NCI-H1694 (cell line): ENCODE results near the gene ANKRD61.
"Not testable (repeated sequence)": the region's sequence is repeated elsewhere in the genome, so short reads cannot be mapped to it uniquely, and the experiment has no call there.

Experiments
- DNase-seq: peaks from one replicate; lab custom pipeline; 2025; lab: John Stamatoyannopoulos, UW

Gene ANKRD61

GRCh38 chr7:6031567-6031966 lies 391 bp downstream of the ANKRD61 start:
- DNase-seq: no peak

- DNase-seq: no peak
Observed at GRCh38 chr7:6032167-6032566, 991 bp downstream of the ANKRD61 start.

- no peak for DNase-seq
Observed at GRCh38 chr7:6032641-6033040, 1.5 kb downstream of the ANKRD61 start.

- no peak for DNase-seq
Observed at GRCh38 chr7:6035165-6035564, 4.0 kb downstream of the ANKRD61 start.

- DNase-seq: no peak
Observed at GRCh38 chr7:6035686-6036085, 4.5 kb downstream of the ANKRD61 start.

GRCh38 chr7:6049780-6050179 lies 18.6 kb downstream of the ANKRD61 start:
- no peak for DNase-seq

GRCh38 chr7:6051185-6051584 lies 20.0 kb downstream of the ANKRD61 start:
- not testable (repeated sequence) for DNase-seq

GRCh38 chr7:6056616-6057015 lies 25.4 kb downstream of the ANKRD61 start:
- DNase-seq: no peak

- no peak for DNase-seq
Observed at GRCh38 chr7:6057316-6058129, 26.3 kb downstream of the ANKRD61 start.

- not testable (repeated sequence) for DNase-seq
Observed at GRCh38 chr7:6059941-6060340, 28.8 kb downstream of the ANKRD61 start.

GRCh38 chr7:6071406-6071805 lies 40.2 kb downstream of the ANKRD61 start:
- DNase-seq: no peak

GRCh38 chr7:6074612-6075380 lies 43.6 kb downstream of the ANKRD61 start:
- DNase-seq: no peak

- no peak for DNase-seq
Observed at GRCh38 chr7:6078548-6078947, 47.4 kb downstream of the ANKRD61 start.

GRCh38 chr7:6083047-6083446 lies 51.9 kb downstream of the ANKRD61 start:
- DNase-seq: not testable (repeated sequence)
